ENCODE results near the gene PCYT2. TPM values are rescaled to one million over a fixed set of nuclear protein-coding genes. Genes with fewer than 3 reads are reported as not detected.

The PCYT2 gene
- total and polyA plus RNA-seq, 9 of the 15 experiments (the other 6 are each of a cell fraction or from before 2014, with no cell fraction given): 0.92 to 134 (median 82.5) TPM

GRCh38 chr17:81923302-81924260, 12.4 kb upstream of the PCYT2 start (continued):
- TF ChIP-seq REST (IDR thresholded peaks at IDR 0.05; ENCODE audit: borderline replicate concordance) (peak; percentile 32; the same call in 1 of the 2 replicates), REST (CRISPR knock-in tag; IDR thresholded peaks at IDR 0.05; ENCODE audit: low read depth) (no peak), NEUROD1 (IDR thresholded peaks at IDR 0.05; ENCODE audit: borderline replicate concordance, low read depth, low read length, partially characterized antibody) (peak; percentile 62), ARHGAP35 (IDR thresholded peaks at IDR 0.05; ENCODE audit: partially characterized antibody) (no peak), E2F3 (CRISPR knock-in tag; IDR thresholded peaks at IDR 0.05) (no peak), CBX5 (IDR thresholded peaks at IDR 0.05; ENCODE audit: borderline replicate concordance, low read depth) (no peak), KAT7 (CRISPR knock-in tag; IDR thresholded peaks at IDR 0.05; ENCODE audit: borderline replicate concordance) (no peak), GMEB1 (CRISPR knock-in tag; IDR thresholded peaks at IDR 0.05) (no peak), NUFIP1 (IDR thresholded peaks at IDR 0.05; ENCODE audit: partially characterized antibody) (no peak), POLR2G (IDR thresholded peaks at IDR 0.05; ENCODE audit: low read depth, low read length) (peak; percentile 69), ZFX (CRISPR knock-in tag; IDR thresholded peaks at IDR 0.05) (peak; percentile 46; the same call in 1 of the 2 replicates), SMARCC2 (IDR thresholded peaks at IDR 0.05; ENCODE audit: low read depth) (peak; percentile 66; the same call in 1 of the 2 replicates), BHLHE40 (IDR thresholded peaks at IDR 0.05; ENCODE audit: low read length) (peak; percentile 61; the same call in 1 of the 2 replicates)
